Neural cell (in vitro differentiated cells): ENCODE results near the gene C10orf90. TPM values are rescaled to one million over a fixed set of nuclear protein-coding genes. Genes with fewer than 3 reads are reported as not detected.

ENCODE experiments used
- H2AFZ ChIP-seq: fragments of 200-600, 300-800 bp; sonication (generic), shearing (Covaris generic); 2 replicates; pipeline ENCODE4 v1.6.0; 2014; ENCODE audit warnings: low read depth, mild to moderate bottlenecking, antibody characterized with exemption, low read length, moderate library complexity
- H3F3A ChIP-seq: fragments of 200-600 bp; shearing (Covaris generic); 2 replicates; pipeline ENCODE4 v1.6.1; 2016; ENCODE audit warnings: mild to moderate bottlenecking, moderate library complexity, mixed read lengths, antibody characterized with exemption, low read length; ENCODE audit not compliant: insufficient read depth, poor library complexity, severe bottlenecking
- H3K27ac ChIP-seq: fragments of 200-600, 300-800 bp; sonication (generic), shearing (Covaris generic); 2 replicates; pipeline ENCODE4 v1.5.1; 2014; ENCODE audit warnings: mild to moderate bottlenecking, low read length, moderate library complexity
- H3K27me3 ChIP-seq: fragments of 300-800, 200-600 bp; sonication (generic), shearing (Covaris generic); 2 replicates; pipeline ENCODE4 v1.6.0; 2014; ENCODE audit warnings: mild to moderate bottlenecking, low read depth, low read length, moderate library complexity; ENCODE audit not compliant: insufficient read depth
- H3K36me3 ChIP-seq: fragments of 300-800, 200-600 bp; sonication (generic), shearing (Covaris generic); 2 replicates; pipeline ENCODE4 v1.5.1; 2014; ENCODE audit warnings: mild to moderate bottlenecking, antibody characterized with exemption, low read length, moderate library complexity; ENCODE audit not compliant: insufficient read depth
- H3K4me2 ChIP-seq: fragments of 300-800, 200-600 bp; sonication (generic), shearing (Covaris generic); 2 replicates; pipeline ENCODE4 v1.6.0; 2014; ENCODE audit warnings: mild to moderate bottlenecking, low read length
- H3K4me3 ChIP-seq: fragments of 300-800, 200-600 bp; sonication (generic), shearing (Covaris generic); 2 replicates; pipeline ENCODE4 v1.5.1; 2014; ENCODE audit warnings: mild to moderate bottlenecking, low read length, moderate library complexity
- H3K79me2 ChIP-seq: fragments of 200-600 bp; shearing (Covaris generic); replicated peaks from 2 replicates; pipeline ENCODE4 v1.6.0; 2014; ENCODE audit warnings: mild to moderate bottlenecking, low read length, moderate library complexity; ENCODE audit not compliant: insufficient read depth
- H3K9ac ChIP-seq: fragments of 300-800, 200-600 bp; sonication (generic), shearing (Covaris generic); 2 replicates; pipeline ENCODE4 v1.6.1; 2016; ENCODE audit warnings: mild to moderate bottlenecking, low read length, mixed read lengths
- H3K9me2 ChIP-seq: fragments of 200-600 bp; shearing (Covaris generic); 2 replicates; pipeline ENCODE4 v1.6.1; 2016; ENCODE audit warnings: mild to moderate bottlenecking, low read length, mixed read lengths; ENCODE audit not compliant: insufficient read depth
- H3K9me3 ChIP-seq: fragments of 200-600, 300-800 bp; sonication (generic), shearing (Covaris generic); 2 replicates; pipeline ENCODE4 v1.6.1; 2016; ENCODE audit warnings: mild to moderate bottlenecking, mixed run types, low read length, moderate library complexity, mixed read lengths
- H4K20me1 ChIP-seq: fragments of 200-600 bp; shearing (Covaris generic); 2 replicates; pipeline ENCODE4 v1.6.1; 2016; ENCODE audit warnings: mild to moderate bottlenecking, mixed run types; ENCODE audit not compliant: insufficient read depth
- CTCF ChIP-seq: fragments of 450-650 bp; IDR thresholded peaks from 2 replicates; pipeline ENCODE4 v1.5.1; 2014; ENCODE audit warnings: antibody characterized with exemption, mild to moderate bottlenecking, moderate library complexity; ENCODE audit not compliant: poor library complexity, severe bottlenecking
- EP300 ChIP-seq: fragments of 450-650 bp; conservative IDR thresholded peaks from 2 replicates; pipeline ENCODE4 v1.6.1; 2014; ENCODE audit warnings: antibody characterized with exemption, mild to moderate bottlenecking, moderate library complexity; ENCODE audit not compliant: poor library complexity, severe bottlenecking
- EZH2 ChIP-seq: fragments of 200-600, 300-800 bp; shearing (Covaris generic), sonication (generic); IDR thresholded peaks from 2 replicates; pipeline ENCODE4 v1.6.1; 2014; ENCODE audit warnings: antibody characterized with exemption, low read length, borderline replicate concordance, mild to moderate bottlenecking; ENCODE audit not compliant: insufficient read depth, poor library complexity, severe bottlenecking
- MXI1 ChIP-seq: fragments of 450-650 bp; conservative IDR thresholded peaks from 2 replicates; pipeline ENCODE4 v1.6.1; 2014; ENCODE audit warnings: antibody characterized with exemption, mild to moderate bottlenecking; ENCODE audit not compliant: poor library complexity, severe bottlenecking
- POLR2AphosphoS5 ChIP-seq: IDR thresholded peaks from 2 replicates; pipeline ENCODE4 v1.6.1; 2012
- RAD21 ChIP-seq: fragments of 450-650 bp; conservative IDR thresholded peaks from 2 replicates; pipeline ENCODE4 v1.6.1; 2014; ENCODE audit warnings: antibody characterized with exemption, mild to moderate bottlenecking, moderate library complexity
- REST ChIP-seq: IDR thresholded peaks from 2 replicates; pipeline ENCODE4 v1.6.1; 2012; ENCODE audit warnings: borderline replicate concordance
- SMC3 ChIP-seq: fragments of 450-650 bp; conservative IDR thresholded peaks from 2 replicates; pipeline ENCODE4 v1.6.1; 2014; ENCODE audit warnings: antibody characterized with exemption, mild to moderate bottlenecking, moderate library complexity; ENCODE audit not compliant: poor library complexity
- TAF1 ChIP-seq: IDR thresholded peaks from 2 replicates; pipeline ENCODE4 v1.6.1; 2012; ENCODE audit warnings: low read depth
- polyA plus RNA-seq: library from polyadenylated mRNA; depleted of rRNA; stranded (reverse); fragments of >200 nt; gene quantifications from 2 replicates; pipeline ENCODE4 v1.2.3, GENCODE V29; 2014

The C10orf90 gene
- polyA plus RNA-seq, 1 donor from 2014 or later = not detected

GRCh38 chr10:126617733-126618132 is 52.8 kb downstream of the C10orf90 start:
- Histone ChIP-seq H3K9me3 (no peaks in the 10 kb centered on the region), H3K27ac (no peak overlapping the region), H3K79me2 (no peaks in the 10 kb centered on the region), H3K9ac (no peak overlapping the region), H3K4me2 (no peak overlapping the region), H3K4me3 (no peak overlapping the region), H3K9me2 (no peaks in the 10 kb centered on the region), H2AFZ (no peak overlapping the region), H3F3A (no peaks in the 10 kb centered on the region), H3K36me3 (no peaks in the 10 kb centered on the region), H3K27me3 (no peaks in the 10 kb centered on the region), H4K20me1 (no peaks in the 10 kb centered on the region)
- no peak for TF ChIP-seq TAF1
- TF ChIP-seq SMC3 = no peak
- no peak for TF ChIP-seq REST
- TF ChIP-seq EP300 = no peak
- no peak for TF ChIP-seq EZH2
- TF ChIP-seq POLR2AphosphoS5 = no peak
- no peak for TF ChIP-seq CTCF
- TF ChIP-seq RAD21 = no peak
- TF ChIP-seq MXI1 = no peak

DNA sequence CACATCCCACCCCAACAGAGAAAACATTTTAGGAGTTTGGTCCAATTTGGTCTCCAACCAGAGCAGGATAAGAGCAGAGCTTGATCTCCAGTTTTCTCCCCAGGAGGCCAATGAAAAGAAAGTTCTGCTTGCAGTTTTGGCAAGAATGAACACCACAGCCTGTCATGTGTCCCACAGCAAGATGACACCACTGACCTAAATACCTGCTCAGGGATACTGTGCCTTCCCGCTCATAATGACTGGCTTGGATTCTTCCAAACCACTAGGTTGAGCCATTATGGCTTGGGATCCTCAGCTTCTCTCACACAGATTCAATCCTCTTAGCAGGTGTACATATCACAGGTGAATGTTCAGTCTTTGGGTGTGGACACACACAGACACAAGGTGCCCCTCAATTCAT is 53.3 kb downstream of the C10orf90 start:
- H3K4me2 ChIP-seq = no peak overlapping the region
- no peaks in the 10 kb centered on the region for H4K20me1 ChIP-seq
- H3K79me2 ChIP-seq = no peaks in the 10 kb centered on the region
- H3K27me3 ChIP-seq = no peaks in the 10 kb centered on the region
- H3K36me3 ChIP-seq = no peaks in the 10 kb centered on the region
- H3K9ac ChIP-seq = no peak overlapping the region
- H3K9me2 ChIP-seq = no peaks in the 10 kb centered on the region
- no peaks in the 10 kb centered on the region for H3K9me3 ChIP-seq
- no peaks in the 10 kb centered on the region for H3F3A ChIP-seq
- no peak overlapping the region for H3K27ac ChIP-seq
- no peak overlapping the region for H2AFZ ChIP-seq
- no peak overlapping the region for H3K4me3 ChIP-seq
- no peak for TF ChIP-seq REST
- TF ChIP-seq MXI1 = no peak
- TF ChIP-seq RAD21 = no peak
- TF ChIP-seq TAF1 = no peak
- TF ChIP-seq SMC3 = no peak
- TF ChIP-seq POLR2AphosphoS5 = no peak
- no peak for TF ChIP-seq CTCF
- no peak for TF ChIP-seq EZH2
- TF ChIP-seq EP300 = no peak
